Natural killer cell (primary cell): ENCODE results near the gene SELENOI. TPM values are rescaled to one million over a fixed set of nuclear protein-coding genes. Genes with fewer than 3 reads are reported as not detected.

ENCODE experiments used
- ATAC-seq, 3 donors: fragments of 150-1000 bp in 2 of 3; fragments of 200-7000 bp in 1 of 3; cut with Tn5 transposase; 1 replicate in 1 of 3; 2 replicates in 2 of 3; pipeline ENCODE4 v1.10.0; 2021; ENCODE audit warnings: mild to moderate bottlenecking in 2 of 3, moderate library complexity in 2 of 3
- DNase-seq, 2 donors: peaks; one replicate each; pipeline versions ENCODE4 v3.0.0 to v3.0.0-alpha.2; 2013 to 2021; ENCODE audit warnings: mixed read lengths in 1 of 2
- H3K27ac ChIP-seq: one replicate; pipeline ENCODE4 v1.5.1; 2013; ENCODE audit warnings: mild to moderate bottlenecking, low read length
- H3K27me3 ChIP-seq: one replicate; pipeline ENCODE4 v1.6.1; 2013; ENCODE audit warnings: low read length; ENCODE audit not compliant: control insufficient read depth, insufficient read depth
- H3K36me3 ChIP-seq: one replicate; pipeline ENCODE4 v1.6.1; 2013; ENCODE audit warnings: low read length; ENCODE audit not compliant: control insufficient read depth, insufficient read depth
- H3K4me1 ChIP-seq: one replicate; pipeline ENCODE4 v1.6.1; 2013; ENCODE audit warnings: low read length; ENCODE audit not compliant: control insufficient read depth, insufficient read depth
- H3K4me3 ChIP-seq: one replicate; pipeline ENCODE4 v1.5.1; 2013; ENCODE audit warnings: low read length
- H3K9me3 ChIP-seq: one replicate; pipeline ENCODE4 v1.6.1; 2013; ENCODE audit warnings: low read length; ENCODE audit not compliant: control insufficient read depth, insufficient read depth
- H3K27ac Mint-ChIP-seq, 2 donors: one replicate each; pipeline ENCODE4 v1.8.0; 2022; ENCODE audit warnings: mild to moderate bottlenecking in 2 of 2, mixed read lengths in 2 of 2, moderate library complexity in 1 of 2
- H3K27me3 Mint-ChIP-seq, 2 donors: one replicate each; pipeline ENCODE4 v1.8.0; 2022; ENCODE audit warnings: low read depth in 2 of 2, mixed read lengths in 2 of 2
- H3K36me3 Mint-ChIP-seq: one replicate; pipeline ENCODE4 v1.8.0; 2022; ENCODE audit warnings: mixed read lengths
- H3K4me1 Mint-ChIP-seq, 2 donors: one replicate each; pipeline ENCODE4 v1.8.0; 2022; ENCODE audit warnings: mixed read lengths in 2 of 2
- H3K4me3 Mint-ChIP-seq: one replicate; pipeline ENCODE4 v1.8.0; 2022; ENCODE audit warnings: mild to moderate bottlenecking, moderate library complexity, mixed read lengths
- H3K9me3 Mint-ChIP-seq, 2 donors: one replicate each; pipeline ENCODE4 v1.8.0; 2022; ENCODE audit warnings: mixed read lengths in 2 of 2
- WGBS: methylation state at CpG from one replicate; pipeline ENCODE4 v1.1.7; 2013; ENCODE audit warnings: missing lambda C conversion rate; ENCODE audit not compliant: insufficient coverage; 5-methylcytosine and 5-hydroxymethylcytosine counted together
- intact Hi-C: fragments of 100-400 bp; cut with micrococcal nuclease; formaldehyde crosslinking; loops from one replicate; pipeline ENCODE4 v1.14.2; 2022
- total RNA-seq, 4 donors: library from RNA; stranded (reverse); fragments of 120-200 nt in 1 of 4; gene quantifications; one replicate each; pipeline versions ENCODE4 v1.2.3 to v1.2.4, GENCODE V29; 2013 to 2022
- TF ChIP-seq, protein P1 (sequence below): fragments of 200-600 bp; IDR thresholded peaks from one replicate; pipeline ENCODE4 v1.8.0; 2022; ENCODE audit warnings: antibody characterized with exemption

SELENOI gene
- total RNA-seq, 3 donors from 2014 or later (not counting 1 experiment from before 2014, with no cell fraction given) = 28.1 to 47.6 (median 36.4) TPM

DNA sequence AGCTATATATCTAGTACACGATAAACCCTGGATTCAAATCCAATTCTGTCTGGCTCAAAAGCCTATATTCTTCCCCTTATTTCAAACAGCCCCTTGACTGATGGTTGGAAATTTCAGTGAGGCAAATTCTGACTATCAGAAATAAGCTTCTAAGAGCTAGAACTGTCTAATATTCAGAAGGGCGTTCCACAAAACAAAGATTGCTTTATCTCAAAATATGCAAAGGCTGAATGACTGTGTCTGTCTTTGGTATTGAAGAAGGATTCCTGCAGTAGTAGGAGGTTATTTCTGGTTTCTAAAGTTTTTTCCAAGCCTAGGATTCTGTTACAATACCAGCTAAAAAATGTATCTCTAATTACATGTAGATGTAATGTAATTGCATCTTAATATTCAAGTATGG lies 86.9 kb downstream of the SELENOI start:
- Mint-ChIP-seq H3K9me3 (no peaks in the 10 kb centered on the region), H3K27me3 (peaks cover 0 to 31% of the 10 kb centered on the region in 2 donors), H3K4me1 (no peaks in the 10 kb centered on the region), H3K36me3 (no peaks in the 10 kb centered on the region), H3K4me3 (no peak overlapping the region), H3K27ac (no peak overlapping the region)
- no peaks in the 10 kb centered on the region for H3K36me3 ChIP-seq
- H3K27me3 ChIP-seq = no peaks in the 10 kb centered on the region
- H3K4me1 ChIP-seq = no peaks in the 10 kb centered on the region
- 90% methylated on average over 1 of the region's 2 CpGs for WGBS
- H3K4me3 ChIP-seq = no peak overlapping the region
- ATAC-seq (no peak), DNase-seq (no peak)
- TF ChIP-seq, protein P1, sequence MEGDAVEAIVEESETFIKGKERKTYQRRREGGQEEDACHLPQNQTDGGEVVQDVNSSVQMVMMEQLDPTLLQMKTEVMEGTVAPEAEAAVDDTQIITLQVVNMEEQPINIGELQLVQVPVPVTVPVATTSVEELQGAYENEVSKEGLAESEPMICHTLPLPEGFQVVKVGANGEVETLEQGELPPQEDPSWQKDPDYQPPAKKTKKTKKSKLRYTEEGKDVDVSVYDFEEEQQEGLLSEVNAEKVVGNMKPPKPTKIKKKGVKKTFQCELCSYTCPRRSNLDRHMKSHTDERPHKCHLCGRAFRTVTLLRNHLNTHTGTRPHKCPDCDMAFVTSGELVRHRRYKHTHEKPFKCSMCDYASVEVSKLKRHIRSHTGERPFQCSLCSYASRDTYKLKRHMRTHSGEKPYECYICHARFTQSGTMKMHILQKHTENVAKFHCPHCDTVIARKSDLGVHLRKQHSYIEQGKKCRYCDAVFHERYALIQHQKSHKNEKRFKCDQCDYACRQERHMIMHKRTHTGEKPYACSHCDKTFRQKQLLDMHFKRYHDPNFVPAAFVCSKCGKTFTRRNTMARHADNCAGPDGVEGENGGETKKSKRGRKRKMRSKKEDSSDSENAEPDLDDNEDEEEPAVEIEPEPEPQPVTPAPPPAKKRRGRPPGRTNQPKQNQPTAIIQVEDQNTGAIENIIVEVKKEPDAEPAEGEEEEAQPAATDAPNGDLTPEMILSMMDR = no peak
- intact Hi-C loops = no loop called here
- H3K27ac ChIP-seq = no peak overlapping the region
- no peaks in the 10 kb centered on the region for H3K9me3 ChIP-seq

DNA sequence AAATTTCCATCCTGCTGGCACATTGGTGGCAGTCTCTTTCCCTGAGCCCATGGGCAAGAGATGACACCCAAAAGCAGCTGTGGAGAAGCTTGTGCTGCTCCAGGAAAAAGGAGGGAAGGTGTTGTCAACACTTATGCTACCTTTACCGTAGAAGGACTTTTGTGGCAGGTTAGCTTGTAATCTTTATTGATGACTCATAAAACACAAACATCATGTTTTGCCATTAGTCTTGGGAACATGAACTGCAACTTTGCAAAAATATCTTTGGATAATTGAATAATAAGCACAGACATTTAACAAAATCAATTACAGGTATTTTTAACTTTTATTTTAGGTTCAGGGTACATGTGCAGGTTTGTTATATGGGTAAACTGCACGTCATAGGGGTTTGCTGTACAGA lies 89.2 kb downstream of the SELENOI start:
- ATAC-seq (no peak), DNase-seq (no peak)
- no peaks in the 10 kb centered on the region for H3K4me1 Mint-ChIP-seq
- Histone ChIP-seq H3K27ac (no peak overlapping the region), H3K27me3 (no peaks in the 10 kb centered on the region), H3K9me3 (no peaks in the 10 kb centered on the region), H3K4me3 (no peak overlapping the region), H3K4me1 (no peaks in the 10 kb centered on the region), H3K36me3 (no peaks in the 10 kb centered on the region)
- no peaks in the 10 kb centered on the region for H3K9me3 Mint-ChIP-seq
- no peak overlapping the region for H3K27ac Mint-ChIP-seq
- no peaks in the 10 kb centered on the region for H3K36me3 Mint-ChIP-seq
- H3K4me3 Mint-ChIP-seq = no peak overlapping the region
- WGBS = 100% methylated on average over 1 of the region's 2 CpGs
- intact Hi-C loops = no loop called here
- H3K27me3 Mint-ChIP-seq = peaks cover 5 to 30% of the 10 kb centered on the region in 2 donors
- TF ChIP-seq, protein P1 = no peak

DNA sequence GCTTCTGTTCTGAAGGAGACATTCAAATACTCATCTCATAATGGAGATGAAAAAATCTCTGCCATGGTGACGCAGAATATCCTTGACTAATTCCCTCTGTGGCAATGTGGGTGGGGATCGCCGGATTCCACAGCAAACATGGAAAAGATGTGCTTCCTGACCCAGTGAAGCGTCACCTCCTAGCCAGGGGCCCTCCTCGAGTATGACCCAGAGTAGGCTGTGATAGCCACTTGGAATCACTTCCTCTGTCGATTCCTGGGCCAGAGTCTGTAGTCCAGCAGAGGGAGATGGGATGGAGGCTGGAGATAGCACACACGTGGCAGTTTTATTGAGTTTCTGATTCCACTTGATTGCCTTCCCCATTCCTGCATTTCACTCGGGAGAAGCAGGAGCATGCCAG lies 92.6 kb downstream of the SELENOI start:
- Histone ChIP-seq H3K4me1 (no peaks in the 10 kb centered on the region), H3K9me3 (no peaks in the 10 kb centered on the region), H3K36me3 (no peaks in the 10 kb centered on the region), H3K4me3 (no peak overlapping the region), H3K27me3 (no peaks in the 10 kb centered on the region), H3K27ac (no peak overlapping the region)
- TF ChIP-seq, protein P1 = no peak
- intact Hi-C loops = no loop called here
- no peaks in the 10 kb centered on the region for H3K4me1 Mint-ChIP-seq
- H3K27ac Mint-ChIP-seq = no peak overlapping the region
- no peaks in the 10 kb centered on the region for H3K36me3 Mint-ChIP-seq
- ATAC-seq (no peak), DNase-seq (no peak)
- no peaks in the 10 kb centered on the region for H3K9me3 Mint-ChIP-seq
- H3K27me3 Mint-ChIP-seq = peaks cover 5 to 12% of the 10 kb centered on the region in 2 donors
- WGBS = 65% methylated on average over 8 of the region's 8 CpGs
- no peak overlapping the region for H3K4me3 Mint-ChIP-seq

DNA sequence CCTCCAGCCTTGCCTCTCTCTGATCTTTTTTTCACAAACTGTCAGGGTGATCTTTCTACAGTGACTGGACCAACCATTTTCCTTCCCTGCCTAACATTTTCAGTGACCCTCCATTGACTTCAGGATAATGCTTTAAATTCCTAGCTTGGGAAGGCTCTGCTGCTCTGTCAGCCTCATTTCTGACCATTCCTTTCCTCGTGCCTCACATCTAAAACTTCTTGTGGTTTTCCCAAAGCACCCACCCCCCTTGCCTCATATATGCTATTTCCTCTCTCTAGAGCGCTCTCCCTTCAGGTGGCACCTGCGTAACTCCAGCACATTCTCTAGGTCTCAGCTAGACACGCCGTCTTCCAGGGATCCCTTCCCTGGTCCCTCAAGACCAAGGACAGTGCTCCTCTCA lies 93.0 kb downstream of the SELENOI start:
- H3K27ac ChIP-seq = no peak overlapping the region
- intact Hi-C loops = no loop called here
- Mint-ChIP-seq H3K4me1 (no peaks in the 10 kb centered on the region), H3K27ac (no peak overlapping the region), H3K9me3 (no peaks in the 10 kb centered on the region), H3K4me3 (no peak overlapping the region), H3K27me3 (peaks cover 5 to 8% of the 10 kb centered on the region in 2 donors), H3K36me3 (no peaks in the 10 kb centered on the region)
- TF ChIP-seq, protein P1 = no peak
- H3K36me3 ChIP-seq = no peaks in the 10 kb centered on the region
- DNase-seq = no peak
- no peak for ATAC-seq
- no peaks in the 10 kb centered on the region for H3K4me1 ChIP-seq
- no peak overlapping the region for H3K4me3 ChIP-seq
- H3K27me3 ChIP-seq = no peaks in the 10 kb centered on the region
- WGBS = 60% methylated on average over 5 of the region's 5 CpGs
- H3K9me3 ChIP-seq = no peaks in the 10 kb centered on the region
